Urinary bladder (tissue), 4 donors: ENCODE results near the gene SNX12. TPM values are rescaled to one million over a fixed set of nuclear protein-coding genes. Genes with fewer than 3 reads are reported as not detected.

ENCODE experiments used
- DNase-seq: peaks from one replicate; pipeline ENCODE4 v3.0.0-alpha.2; 2015; ENCODE audit errors: extremely low spot score
- H3K27ac ChIP-seq: one replicate; pipeline ENCODE4 v1.5.1; 2013; ENCODE audit warnings: low read depth, mild to moderate bottlenecking, moderate library complexity
- H3K36me3 ChIP-seq: one replicate; pipeline ENCODE4 v1.6.1; 2013; ENCODE audit warnings: mild to moderate bottlenecking, moderate library complexity; ENCODE audit not compliant: insufficient read depth
- H3K4me1 ChIP-seq: one replicate; pipeline ENCODE4 v1.6.1; 2013; ENCODE audit warnings: mild to moderate bottlenecking, moderate library complexity; ENCODE audit not compliant: insufficient read depth
- H3K4me3 ChIP-seq: one replicate; pipeline ENCODE4 v1.5.1; 2013; ENCODE audit warnings: low read depth, low read length
- WGBS: extraction: QIAGEN DNeasy Blood & Tissue Kit; methylation state at CpG from one replicate; pipeline ENCODE4 v1.1.7; 2013; 5-methylcytosine and 5-hydroxymethylcytosine counted together
- polyA plus RNA-seq: library from polyadenylated mRNA; stranded (reverse); fragments of 200-250 nt; gene quantifications from one replicate; pipeline ENCODE4 v1.2.3, GENCODE V29; 2013
- total RNA-seq: library from RNA; depleted of rRNA; stranded (reverse); fragments of >200 nt; gene quantifications from one replicate; pipeline ENCODE4 v1.2.3, GENCODE V29; 2014
- donor health status: healthy with polysubstance abuse.
- donor health status: healthy.

SNX12 gene
- total and polyA plus RNA-seq, 2 donors, result 45.8 to 54.8 TPM

DNA sequence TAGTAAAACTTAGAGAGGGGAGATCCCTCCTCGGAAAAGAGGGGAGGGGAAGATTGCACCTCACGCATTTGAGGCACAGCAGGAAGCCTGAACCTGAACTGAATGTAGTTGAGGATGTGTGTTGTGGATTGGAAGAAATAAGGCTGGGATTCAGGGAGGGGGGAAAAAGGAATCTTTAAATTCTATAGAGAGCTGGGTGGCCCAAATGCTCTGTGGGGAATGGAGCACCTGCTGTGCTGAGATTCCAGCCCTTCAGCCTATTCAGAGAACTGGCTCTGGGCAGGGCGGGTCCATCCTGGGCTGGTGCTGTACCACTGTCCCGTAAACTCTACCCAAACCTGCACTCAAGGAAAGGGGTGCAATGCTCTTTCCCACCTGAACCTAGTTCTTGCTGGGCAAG, 31.6 kb upstream of the SNX12 start:
- H3K27ac ChIP-seq, result no peak overlapping the region
- H3K36me3 ChIP-seq, result no peaks in the 10 kb centered on the region
- no peak overlapping the region for H3K4me3 ChIP-seq
- no peaks in the 10 kb centered on the region for H3K4me1 ChIP-seq
- 90% methylated on average over 4 of the region's 4 CpGs for WGBS
- DNase-seq, result no peak

DNA sequence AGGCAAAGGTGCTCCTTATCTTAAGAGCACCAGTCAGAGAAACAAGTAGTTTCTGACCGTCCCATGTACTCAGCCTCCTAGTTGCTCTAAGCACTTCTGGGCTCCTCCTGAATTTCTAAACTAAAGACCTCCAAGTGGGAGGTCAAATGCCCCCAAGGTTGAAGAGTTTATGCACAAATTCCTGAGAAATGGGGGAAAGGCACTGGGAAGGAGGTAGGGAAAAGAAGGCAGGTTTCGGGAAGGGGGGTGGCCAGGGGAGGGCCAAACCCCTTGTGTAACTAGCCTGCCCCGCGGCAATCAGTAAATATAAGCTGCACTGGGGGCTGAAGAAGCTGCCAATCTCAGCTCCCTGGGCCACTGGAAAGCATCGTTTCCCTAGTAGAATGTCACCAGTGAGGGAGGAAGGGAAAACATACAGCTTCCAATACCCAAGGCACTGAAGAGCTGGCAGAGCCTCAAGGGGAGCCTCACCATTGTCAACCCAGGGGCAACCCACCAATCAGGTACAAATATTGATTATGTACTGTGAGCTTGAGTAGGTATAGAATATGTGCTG, 30.9 kb upstream of the SNX12 start:
- 71% methylated on average over 5 of the region's 5 CpGs for WGBS
- no peak for DNase-seq
- Histone ChIP-seq H3K27ac (no peak overlapping the region), H3K4me3 (no peak overlapping the region), H3K4me1 (no peaks in the 10 kb centered on the region), H3K36me3 (no peaks in the 10 kb centered on the region)

DNA sequence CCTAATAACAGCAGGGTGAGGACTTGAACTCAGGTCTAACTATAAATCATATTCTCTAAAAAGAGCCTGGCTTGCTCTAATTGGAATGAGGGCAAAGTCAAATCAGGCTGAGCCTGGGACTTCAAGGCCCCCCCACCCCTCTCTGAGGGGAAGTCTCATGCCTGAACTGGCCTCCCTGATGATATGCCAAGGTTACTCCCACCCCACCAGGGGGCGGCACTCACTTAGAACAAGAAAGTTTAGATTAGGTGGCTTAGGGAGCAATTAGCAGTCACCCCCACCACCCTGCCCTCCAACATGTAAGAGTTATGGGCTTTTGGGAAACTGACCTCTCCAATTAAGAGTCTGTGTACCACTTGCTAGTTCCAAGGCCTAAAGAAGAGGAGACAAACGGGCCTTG, 30.2 kb upstream of the SNX12 start:
- H3K36me3 ChIP-seq, result no peaks in the 10 kb centered on the region
- no peaks in the 10 kb centered on the region for H3K4me1 ChIP-seq
- no peak overlapping the region for H3K4me3 ChIP-seq
- H3K27ac ChIP-seq, result no peak overlapping the region
- DNase-seq, result no peak
- WGBS, result 25% methylated on average over 2 of the region's 2 CpGs

DNA sequence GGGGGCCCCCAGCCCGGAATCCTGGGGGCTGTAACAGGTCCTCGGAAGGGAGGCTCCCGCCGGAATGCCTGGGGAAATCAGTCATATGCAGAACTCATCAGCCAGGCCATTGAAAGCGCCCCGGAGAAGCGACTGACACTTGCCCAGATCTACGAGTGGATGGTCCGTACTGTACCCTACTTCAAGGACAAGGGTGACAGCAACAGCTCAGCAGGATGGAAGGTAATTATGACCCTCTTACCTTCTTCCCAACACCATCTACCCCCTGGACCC, 28.6 kb upstream of the SNX12 start:
- H3K27ac ChIP-seq, result no peak overlapping the region
- 4% methylated on average over 9 of the region's 9 CpGs for WGBS
- no peaks in the 10 kb centered on the region for H3K4me1 ChIP-seq
- no peak for DNase-seq
- H3K4me3 ChIP-seq, result peak overlapping the region; percentile 45
- no peaks in the 10 kb centered on the region for H3K36me3 ChIP-seq

DNA sequence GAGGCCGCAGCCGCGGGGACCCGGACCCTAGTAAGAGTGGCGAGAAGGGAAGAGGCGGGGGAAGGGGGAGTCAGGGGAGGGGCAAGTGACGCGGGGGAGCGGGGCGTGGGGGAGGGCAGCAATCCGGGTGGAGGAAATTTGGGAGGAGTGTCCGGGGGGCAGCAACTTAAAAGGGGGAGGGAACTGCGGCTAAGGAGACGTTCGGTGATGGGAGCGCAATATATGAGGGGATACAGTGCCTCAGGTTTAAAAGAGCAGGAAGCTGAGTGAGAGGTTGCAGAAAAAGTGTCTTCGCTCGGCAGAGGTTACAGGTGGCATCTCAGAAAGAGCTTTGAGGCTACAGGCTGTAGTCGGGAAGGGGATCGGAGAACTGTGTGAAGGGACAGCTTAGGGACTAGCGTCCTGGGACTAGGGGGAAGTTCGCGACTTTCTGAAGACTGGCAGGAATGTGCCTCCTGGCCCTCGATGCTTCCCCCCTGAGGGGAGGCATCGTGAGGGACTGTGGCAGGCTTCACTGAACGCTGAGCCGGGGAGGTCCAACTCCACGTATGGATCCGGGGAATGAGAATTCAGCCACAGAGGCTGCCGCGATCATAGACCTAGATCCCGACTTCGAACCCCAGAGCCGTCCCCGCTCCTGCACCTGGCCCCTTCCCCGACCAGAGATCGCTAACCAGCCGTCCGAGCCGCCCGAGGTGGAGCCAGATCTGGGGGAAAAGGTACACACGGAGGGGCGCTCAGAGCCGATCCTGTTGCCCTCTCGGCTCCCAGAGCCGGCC, 28.0 kb upstream of the SNX12 start:
- Histone ChIP-seq H3K4me3 (peak overlapping the region; percentile 45), H3K27ac (no peak overlapping the region), H3K36me3 (no peaks in the 10 kb centered on the region), H3K4me1 (no peaks in the 10 kb centered on the region)
- WGBS, result under 1% methylated on average over 46 of the region's 46 CpGs
- no peak for DNase-seq

DNA sequence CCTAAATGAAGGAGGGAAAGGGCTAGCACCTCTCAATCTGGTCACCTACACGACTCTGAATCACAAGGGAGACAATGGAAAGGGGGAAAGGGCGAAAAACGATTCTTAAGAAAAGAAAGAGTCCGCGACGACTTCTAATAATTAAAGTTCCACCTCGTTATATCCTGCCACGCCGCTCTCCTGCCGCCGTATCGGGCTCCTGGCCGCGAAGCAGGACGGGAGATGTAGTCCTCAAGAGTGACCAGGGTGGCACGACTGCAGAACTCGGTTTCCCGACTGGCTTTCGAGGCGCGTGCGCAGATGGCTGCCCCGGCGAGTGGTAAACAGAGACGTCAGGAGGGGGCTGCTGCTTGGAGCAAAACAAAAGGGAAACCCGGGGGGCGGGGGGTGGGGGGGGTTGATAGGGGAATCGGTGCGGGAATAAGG, 27.4 kb upstream of the SNX12 start, which contains the start of gene FOXO4:
FOXO4 (plus strand) TSS at position 297 of the 426 bp plus-strand sequence. CDS start 678 bp downstream, outside the sequence.
- Histone ChIP-seq H3K4me1 (no peaks in the 10 kb centered on the region), H3K27ac (no peak within 1 kb of the TSS), H3K36me3 (no peaks in the 10 kb centered on the region), H3K4me3 (peak within 1 kb of the TSS; percentile 45)
- peak; percentile 79 for DNase-seq
- WGBS, result under 1% methylated on average over 29 of the region's 29 CpGs

DNA sequence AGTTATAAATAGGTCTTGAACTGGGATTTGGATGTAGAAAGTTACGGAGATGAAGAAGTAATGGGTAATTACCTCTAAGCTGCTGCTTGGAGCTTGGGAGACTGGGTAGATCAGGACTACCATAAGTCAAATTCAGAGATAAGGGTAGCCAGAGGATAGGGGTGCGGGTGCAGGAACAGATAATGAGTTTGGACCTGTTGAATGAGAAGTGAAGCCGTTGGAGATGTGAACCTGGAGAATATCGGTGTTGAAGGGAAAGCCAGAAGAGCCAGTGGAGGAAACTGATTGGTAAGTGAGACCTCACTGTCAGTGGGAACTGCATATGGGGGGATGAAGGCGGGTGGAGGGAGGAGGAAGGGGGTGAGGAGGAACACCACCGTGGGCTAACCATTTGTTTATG, 26.9 kb upstream of the SNX12 start:
- no peak for DNase-seq
- Histone ChIP-seq H3K27ac (no peak overlapping the region), H3K36me3 (no peaks in the 10 kb centered on the region), H3K4me3 (peak overlapping the region; percentile 45), H3K4me1 (no peaks in the 10 kb centered on the region)
- 19% methylated on average over 6 of the region's 6 CpGs for WGBS

DNA sequence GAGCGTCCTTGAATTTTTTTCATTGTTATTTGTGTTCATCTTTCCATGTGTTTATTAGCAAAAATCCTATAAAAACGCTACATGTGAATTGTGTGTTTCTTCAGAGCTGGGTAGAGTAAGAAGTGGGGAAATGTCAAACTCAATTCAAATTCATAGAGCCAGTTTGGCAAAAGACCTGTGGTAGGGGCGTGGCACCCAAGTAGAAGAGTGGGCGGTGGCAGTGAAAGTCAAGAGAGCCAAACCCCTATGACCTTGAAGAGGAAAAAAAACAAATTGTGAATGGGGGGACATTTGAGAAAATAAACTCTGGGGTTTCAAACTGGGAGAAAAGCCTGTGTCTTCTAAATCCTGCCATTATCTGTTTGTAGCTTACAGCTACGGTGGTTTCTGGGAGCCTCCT, 23.1 kb upstream of the SNX12 start:
- H3K27ac ChIP-seq, result no peak overlapping the region
- 79% methylated on average over 5 of the region's 5 CpGs for WGBS
- no peak overlapping the region for H3K4me3 ChIP-seq
- no peaks in the 10 kb centered on the region for H3K36me3 ChIP-seq
- DNase-seq, result no peak
- H3K4me1 ChIP-seq, result no peaks in the 10 kb centered on the region

DNA sequence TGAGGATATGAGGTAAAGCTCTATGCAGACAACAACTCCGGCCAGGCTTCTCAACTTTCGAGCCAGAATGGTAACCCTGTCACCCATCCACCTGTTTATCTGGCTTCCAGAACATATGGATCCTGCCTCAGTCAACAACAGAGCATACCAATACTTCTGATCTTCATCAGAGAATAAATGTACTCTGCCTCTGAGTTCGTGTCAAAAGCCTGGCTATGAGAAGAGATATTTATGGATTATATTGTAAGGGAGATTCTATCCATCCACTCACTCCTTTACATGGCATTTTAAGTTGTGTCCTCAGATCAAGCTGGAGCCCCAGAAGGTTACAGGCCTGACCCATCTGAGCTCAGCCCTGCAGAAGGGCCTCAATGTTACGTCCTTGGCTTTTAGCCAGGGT, 17.8 kb upstream of the SNX12 start:
- no peak overlapping the region for H3K4me3 ChIP-seq
- no peak overlapping the region for H3K27ac ChIP-seq
- no peak for DNase-seq
- no peaks in the 10 kb centered on the region for H3K4me1 ChIP-seq
- 59% methylated on average over 4 of the region's 4 CpGs for WGBS
- H3K36me3 ChIP-seq, result no peaks in the 10 kb centered on the region

DNA sequence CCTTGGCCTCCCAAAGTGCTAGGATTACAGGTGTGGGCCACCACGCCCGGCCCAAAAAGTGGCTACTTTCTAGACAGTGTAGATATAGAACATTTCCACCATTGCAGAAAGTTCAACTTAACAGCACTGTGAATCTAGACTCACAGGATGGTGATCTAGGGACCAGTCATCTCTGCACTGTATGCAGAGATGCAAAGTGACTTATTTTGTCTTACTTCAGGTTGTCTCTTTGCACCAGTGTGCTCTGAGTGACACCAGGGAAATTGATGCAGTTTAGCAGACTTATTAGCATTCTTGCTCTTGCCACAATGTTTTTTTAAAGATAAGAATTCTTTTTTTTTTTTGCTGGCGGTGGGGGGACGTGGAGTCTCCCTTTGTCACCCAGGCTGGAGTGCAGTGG, 14.7 kb upstream of the SNX12 start:
- DNase-seq, result no peak
- Histone ChIP-seq H3K27ac (no peak overlapping the region), H3K4me3 (no peak overlapping the region), H3K36me3 (no peaks in the 10 kb centered on the region), H3K4me1 (no peaks in the 10 kb centered on the region)
- 85% methylated on average over 4 of the region's 4 CpGs for WGBS

DNA sequence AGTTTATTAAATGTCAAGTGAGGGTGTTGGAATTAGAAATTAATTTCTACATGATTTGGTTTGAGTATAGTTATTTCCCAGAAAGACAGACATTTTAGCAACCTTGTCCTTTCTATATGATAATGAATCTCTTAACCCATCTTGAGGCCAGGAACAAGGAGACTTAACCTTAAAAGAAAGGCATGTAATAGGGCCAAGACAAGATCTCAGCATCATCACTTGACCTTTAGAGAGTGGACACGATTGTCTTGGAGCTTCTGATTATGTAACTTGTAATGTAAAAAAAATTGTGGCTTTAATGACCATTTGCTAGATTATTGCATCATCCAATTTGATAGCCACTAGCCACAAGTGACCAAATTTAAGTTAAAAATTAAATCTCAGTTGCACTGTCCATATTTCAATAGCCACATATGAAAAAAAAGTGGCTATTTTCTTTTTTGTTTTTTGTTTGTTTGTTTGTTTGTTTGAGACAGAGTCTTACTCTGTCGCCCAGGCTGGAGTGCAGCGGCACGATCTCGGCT, 14.1 kb upstream of the SNX12 start:
- Histone ChIP-seq H3K4me1 (no peaks in the 10 kb centered on the region), H3K36me3 (no peaks in the 10 kb centered on the region), H3K4me3 (no peak overlapping the region), H3K27ac (no peak overlapping the region)
- WGBS, result 78% methylated on average over 5 of the region's 5 CpGs
- no peak for DNase-seq

DNA sequence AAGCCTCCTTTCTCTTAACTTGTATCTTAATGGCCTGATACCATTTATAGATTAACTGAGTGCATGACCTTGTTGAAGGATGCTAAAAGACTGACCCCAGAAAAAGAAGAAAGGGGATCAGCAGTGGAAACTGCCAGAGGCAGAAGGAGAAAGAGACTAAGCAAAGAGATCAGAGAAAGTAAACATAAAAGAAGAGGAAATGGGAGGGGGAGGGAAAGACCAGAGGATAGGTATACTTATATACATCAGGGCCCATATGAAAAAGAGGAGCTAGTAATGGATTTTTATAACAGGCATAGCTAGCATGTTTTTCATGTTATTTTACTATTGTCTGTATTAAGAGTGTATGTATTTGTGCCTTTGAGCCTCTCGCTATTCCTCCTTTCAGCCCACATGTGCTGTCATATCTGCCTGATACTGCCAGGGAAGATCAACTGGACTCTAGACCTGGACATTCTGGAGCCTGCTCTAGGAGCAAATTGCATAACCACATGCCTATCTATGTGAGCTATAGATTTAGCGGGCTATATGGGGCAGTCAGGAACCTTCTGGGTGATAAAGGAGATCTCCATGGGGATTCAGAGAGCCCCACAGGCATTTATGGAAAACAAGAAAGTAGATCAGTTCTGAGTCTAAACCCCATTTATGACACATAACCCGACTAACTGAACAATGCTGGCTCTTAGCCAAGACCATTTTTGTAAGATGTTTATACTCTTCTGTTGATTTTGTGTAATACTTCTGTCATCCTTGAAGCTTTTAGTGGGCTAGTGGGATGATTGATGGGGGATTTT, 13.4 kb upstream of the SNX12 start:
- Histone ChIP-seq H3K27ac (no peak overlapping the region), H3K4me3 (no peak overlapping the region), H3K4me1 (no peaks in the 10 kb centered on the region), H3K36me3 (no peaks in the 10 kb centered on the region)
- 32% methylated on average over 3 of the region's 3 CpGs for WGBS
- DNase-seq, result no peak

DNA sequence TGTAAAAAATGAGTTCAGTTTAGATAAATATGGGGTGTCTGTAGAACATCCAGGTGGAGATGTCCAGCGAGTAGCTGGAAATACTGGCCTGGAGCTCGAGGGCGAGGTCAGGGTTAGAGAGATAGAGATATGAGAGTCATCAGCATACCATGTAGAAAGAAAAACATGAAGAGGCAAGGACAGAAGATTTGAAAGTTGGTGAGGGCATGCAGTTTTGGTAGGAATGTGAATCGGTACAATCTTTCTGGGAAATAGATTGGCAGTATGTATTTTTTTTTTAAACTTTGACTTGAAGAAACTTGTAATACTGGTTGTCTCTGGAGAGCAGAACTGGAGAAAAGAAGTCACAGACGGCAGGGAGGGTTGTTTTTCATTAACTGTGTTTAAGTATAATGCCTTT, 2.4 kb upstream of the SNX12 start:
- no peak for DNase-seq
- 75% methylated on average over 5 of the region's 5 CpGs for WGBS
- Histone ChIP-seq H3K36me3 (no peaks in the 10 kb centered on the region), H3K4me1 (no peaks in the 10 kb centered on the region), H3K27ac (no peak overlapping the region), H3K4me3 (no peak overlapping the region)

DNA sequence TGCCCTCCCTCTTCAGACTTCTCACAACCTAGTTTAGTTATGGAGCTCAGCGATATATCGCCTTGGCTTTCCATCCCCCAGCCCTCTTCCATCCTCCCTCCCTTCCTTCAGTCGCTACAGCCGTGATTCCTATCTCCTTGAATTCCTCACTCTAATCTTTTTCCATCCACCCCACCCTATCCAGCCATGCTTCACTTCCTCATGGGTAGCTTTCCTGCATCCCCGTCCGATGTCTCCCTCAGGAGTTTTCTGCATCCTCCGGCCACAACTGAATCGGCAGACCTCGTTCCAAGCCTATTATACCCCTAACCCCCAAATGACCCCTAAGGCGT, 456 bp downstream of the SNX12 start:
- Histone ChIP-seq H3K4me3 (peak overlapping the region; percentile 56), H3K4me1 (no peaks in the 10 kb centered on the region), H3K27ac (peak overlapping the region; percentile 26), H3K36me3 (no peaks in the 10 kb centered on the region)
- DNase-seq, result no peak
- under 1% methylated on average over 10 of the region's 10 CpGs for WGBS
